Lower lobe of right lung (tissue), 2 donors: Measurements from ENCODE around the gene LAMA5. TPM values are rescaled to one million over a fixed set of nuclear protein-coding genes. Genes with fewer than 3 reads are reported as not detected.
A peak's percentile ranks its signal among the peaks of the same experiment; 100 is the strongest.

Source experiments
- ATAC-seq, 2 donors: fragments of 200-7000 bp; cut with Tn5 transposase; one replicate each; pipeline ENCODE4 v1.9.1; 2020 to 2022; ENCODE audit warnings: mild to moderate bottlenecking in 2 of 2, moderate library complexity in 2 of 2
- DNase-seq: peaks from one replicate; pipeline ENCODE4 v3.0.0-alpha.2; 2020
- H3K27ac ChIP-seq: fragments of 200-600 bp; one replicate; pipeline ENCODE4 v1.8.0; 2022
- H3K27me3 ChIP-seq: fragments of 200-600 bp; one replicate; pipeline ENCODE4 v1.8.0; 2022; ENCODE audit warnings: low read depth
- H3K36me3 ChIP-seq: fragments of 200-600 bp; one replicate; pipeline ENCODE4 v1.8.0; 2022; ENCODE audit warnings: mild to moderate bottlenecking
- H3K4me1 ChIP-seq: fragments of 200-600 bp; one replicate; pipeline ENCODE4 v1.8.0; 2022
- H3K4me3 ChIP-seq: fragments of 200-600 bp; one replicate; pipeline ENCODE4 v1.8.0; 2022; ENCODE audit warnings: mild to moderate bottlenecking
- H3K9me3 ChIP-seq: fragments of 200-600 bp; one replicate; pipeline ENCODE4 v1.8.0; 2022
- CTCF ChIP-seq: fragments of 200-600 bp; IDR thresholded peaks from one replicate; pipeline ENCODE4 v1.8.0; 2022; ENCODE audit warnings: antibody characterized with exemption, mild to moderate bottlenecking
- intact Hi-C: fragments of 100-400 bp; cut with DNase I; formaldehyde crosslinking; loops from one replicate; pipeline ENCODE4 v1.11.0; 2022
- total RNA-seq: library from RNA; stranded (reverse); fragmentation: NEBNext Ultra II Directional; extraction: Animal tissue kit (Norgen Biotek cat#: 25700); gene quantifications from one replicate; pipeline ENCODE4 v1.2.1, GENCODE V29; 2021
- donor health status: DM: no; HTN: yes; CAD: no; lungs with severe emphysema.

The LAMA5 gene
- total RNA-seq, 1 donor from 2014 or later = 282 TPM

GRCh38 chr20:62371588-62372041, 4.5 kb upstream of the LAMA5 start:
- peaks cover 66% of the 10 kb centered on the region for H3K4me1 ChIP-seq
- H3K27me3 ChIP-seq = peaks cover 11% of the 10 kb centered on the region
- H3K9me3 ChIP-seq = no peaks in the 10 kb centered on the region
- ATAC-seq (no peak), DNase-seq (no peak)
- no peak overlapping the region for H3K4me3 ChIP-seq
- no peak for TF ChIP-seq CTCF
- H3K27ac ChIP-seq = no peak overlapping the region
- H3K36me3 ChIP-seq = no peaks in the 10 kb centered on the region
- intact Hi-C loops = no loop called here

GRCh38 chr20:62370807-62371587, 3.9 kb upstream of the LAMA5 start:
- H3K36me3 ChIP-seq = no peaks in the 10 kb centered on the region
- intact Hi-C loops = no loop called here
- ATAC-seq (peak; percentile 7 to 16), DNase-seq (peak; percentile 78)
- peak overlapping the region; percentile 37 for H3K27ac ChIP-seq
- H3K9me3 ChIP-seq = no peaks in the 10 kb centered on the region
- H3K4me3 ChIP-seq = no peak overlapping the region
- H3K27me3 ChIP-seq = peaks cover 11% of the 10 kb centered on the region
- H3K4me1 ChIP-seq = peaks cover 64% of the 10 kb centered on the region
- no peak for TF ChIP-seq CTCF

GRCh38 chr20:62370115-62370806, 3.1 kb upstream of the LAMA5 start:
- Histone ChIP-seq H3K4me1 (peaks cover 64% of the 10 kb centered on the region), H3K4me3 (no peak overlapping the region), H3K36me3 (no peaks in the 10 kb centered on the region), H3K9me3 (no peaks in the 10 kb centered on the region), H3K27ac (peak overlapping the region; percentile 37), H3K27me3 (peaks cover 11% of the 10 kb centered on the region)
- ATAC-seq (no peak), DNase-seq (no peak)
- no peak for TF ChIP-seq CTCF
- intact Hi-C loops = no loop called here

GRCh38 chr20:62369815-62370114, 2.7 kb upstream of the LAMA5 start:
- intact Hi-C loops = no loop called here
- no peaks in the 10 kb centered on the region for H3K36me3 ChIP-seq
- peaks cover 11% of the 10 kb centered on the region for H3K27me3 ChIP-seq
- peaks cover 64% of the 10 kb centered on the region for H3K4me1 ChIP-seq
- no peak overlapping the region for H3K4me3 ChIP-seq
- no peaks in the 10 kb centered on the region for H3K9me3 ChIP-seq
- ATAC-seq = no peak
- DNase-seq = no peak
- H3K27ac ChIP-seq = peak overlapping the region; percentile 37
- TF ChIP-seq CTCF = no peak

- H3K27me3 ChIP-seq = peaks cover 11% of the 10 kb centered on the region
- ATAC-seq = no peak
- intact Hi-C loops = no loop called here
- H3K36me3 ChIP-seq = no peaks in the 10 kb centered on the region
- DNase-seq = no peak
- TF ChIP-seq CTCF = peak; percentile 46
- peak overlapping the region; percentile 37 for H3K27ac ChIP-seq
- H3K4me1 ChIP-seq = peaks cover 64% of the 10 kb centered on the region
- H3K4me3 ChIP-seq = peak overlapping the region; percentile 70
- no peaks in the 10 kb centered on the region for H3K9me3 ChIP-seq
Observed at GRCh38 chr20:62368976-62369814, 2.1 kb upstream of the LAMA5 start.
